GM13977 (cell line): ENCODE data around the gene OR4D2.

ENCODE experiments used
- DNase-seq: peaks from one replicate; pipeline ENCODE4 v3.0.0; 2012; ENCODE audit warnings: low spot score
- in situ Hi-C: fragments of 300-500 bp; cut with MboI; formaldehyde crosslinking; loops from one replicate; pipeline ENCODE4 v1.12.0; 2022; ENCODE audit warnings: low sequenced_read_pairs, low pct_unique_long_range_greater_than_20kb, mixed read lengths, inconsistent platforms; ENCODE audit not compliant: unreplicated experiment
- TF ChIP-seq, protein P1 (sequence below): IDR thresholded peaks from 2 replicates; pipeline ENCODE4 v1.5.1; 2012; ENCODE audit warnings: mild to moderate bottlenecking, control low read depth; ENCODE audit not compliant: insufficient read depth; ENCODE audit errors: extremely low read depth, missing control alignments

Gene OR4D2

DNA sequence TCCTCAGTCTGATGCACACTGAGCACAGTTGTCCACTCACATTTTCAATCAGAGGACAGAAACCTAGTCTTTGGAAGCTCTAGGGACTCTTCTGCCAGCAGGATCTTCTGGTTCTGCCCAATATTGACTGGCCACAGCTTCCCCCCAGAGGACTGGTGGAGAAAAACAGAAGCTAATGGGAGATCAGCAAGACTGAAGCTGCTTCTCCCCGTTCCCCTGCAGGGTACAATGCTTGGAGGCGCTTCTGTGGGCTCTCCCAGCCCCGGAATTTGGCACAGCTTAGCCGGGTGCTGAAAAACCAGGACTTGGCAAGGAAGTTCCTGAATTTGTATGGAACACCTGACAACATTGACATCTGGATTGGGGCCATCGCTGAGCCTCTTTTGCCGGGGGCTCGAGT lies 36.1 kb downstream of the OR4D2 start:
- DNase-seq, result no peak
- in situ Hi-C loops, result no loop called here
- TF ChIP-seq, protein P1, sequence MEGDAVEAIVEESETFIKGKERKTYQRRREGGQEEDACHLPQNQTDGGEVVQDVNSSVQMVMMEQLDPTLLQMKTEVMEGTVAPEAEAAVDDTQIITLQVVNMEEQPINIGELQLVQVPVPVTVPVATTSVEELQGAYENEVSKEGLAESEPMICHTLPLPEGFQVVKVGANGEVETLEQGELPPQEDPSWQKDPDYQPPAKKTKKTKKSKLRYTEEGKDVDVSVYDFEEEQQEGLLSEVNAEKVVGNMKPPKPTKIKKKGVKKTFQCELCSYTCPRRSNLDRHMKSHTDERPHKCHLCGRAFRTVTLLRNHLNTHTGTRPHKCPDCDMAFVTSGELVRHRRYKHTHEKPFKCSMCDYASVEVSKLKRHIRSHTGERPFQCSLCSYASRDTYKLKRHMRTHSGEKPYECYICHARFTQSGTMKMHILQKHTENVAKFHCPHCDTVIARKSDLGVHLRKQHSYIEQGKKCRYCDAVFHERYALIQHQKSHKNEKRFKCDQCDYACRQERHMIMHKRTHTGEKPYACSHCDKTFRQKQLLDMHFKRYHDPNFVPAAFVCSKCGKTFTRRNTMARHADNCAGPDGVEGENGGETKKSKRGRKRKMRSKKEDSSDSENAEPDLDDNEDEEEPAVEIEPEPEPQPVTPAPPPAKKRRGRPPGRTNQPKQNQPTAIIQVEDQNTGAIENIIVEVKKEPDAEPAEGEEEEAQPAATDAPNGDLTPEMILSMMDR, result no peak

DNA sequence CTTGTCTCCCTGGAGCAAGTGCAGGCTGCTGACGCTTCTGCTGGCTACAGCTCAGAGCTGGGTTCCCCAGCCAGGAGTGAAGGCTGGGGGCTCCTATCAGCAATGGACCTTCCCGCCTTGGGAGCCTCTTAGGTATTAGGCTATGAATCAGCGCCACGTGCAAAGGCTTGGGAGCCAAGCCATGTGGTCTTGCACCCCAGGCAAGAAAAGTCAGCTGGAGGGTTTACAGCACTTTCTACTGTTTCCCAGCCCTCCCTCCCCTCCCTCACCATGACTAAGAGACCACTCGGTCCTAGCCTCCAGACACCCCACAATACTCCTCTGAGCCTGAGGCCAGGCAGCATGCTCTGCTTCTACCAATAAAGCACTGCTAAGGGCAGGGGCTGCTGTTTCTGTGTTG lies 38.0 kb downstream of the OR4D2 start:
- in situ Hi-C loops, result no loop called here
- no peak for DNase-seq
- TF ChIP-seq, protein P1, result no peak

DNA sequence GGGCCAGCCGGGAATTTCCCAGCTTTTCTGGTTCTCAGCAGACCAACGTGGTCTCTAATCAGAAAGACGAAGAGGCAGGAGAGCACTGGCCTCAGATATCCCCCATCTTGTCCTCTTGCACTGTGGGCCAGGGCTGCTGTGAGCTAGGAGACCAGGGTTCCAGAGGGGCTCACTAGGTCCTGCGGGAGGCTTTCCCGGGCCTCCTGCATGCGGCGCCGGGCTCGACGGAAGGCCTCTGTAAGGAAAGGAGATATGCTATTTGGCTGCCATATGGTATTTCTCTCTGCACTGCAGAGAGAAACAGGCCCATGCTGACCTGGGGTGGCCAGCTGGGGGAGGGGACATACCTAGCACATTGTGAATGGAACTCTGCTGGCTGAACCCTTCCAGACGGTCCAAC lies 39.2 kb downstream of the OR4D2 start:
- TF ChIP-seq, protein P1, result no peak
- DNase-seq, result no peak
- in situ Hi-C loops, result no loop called here

DNA sequence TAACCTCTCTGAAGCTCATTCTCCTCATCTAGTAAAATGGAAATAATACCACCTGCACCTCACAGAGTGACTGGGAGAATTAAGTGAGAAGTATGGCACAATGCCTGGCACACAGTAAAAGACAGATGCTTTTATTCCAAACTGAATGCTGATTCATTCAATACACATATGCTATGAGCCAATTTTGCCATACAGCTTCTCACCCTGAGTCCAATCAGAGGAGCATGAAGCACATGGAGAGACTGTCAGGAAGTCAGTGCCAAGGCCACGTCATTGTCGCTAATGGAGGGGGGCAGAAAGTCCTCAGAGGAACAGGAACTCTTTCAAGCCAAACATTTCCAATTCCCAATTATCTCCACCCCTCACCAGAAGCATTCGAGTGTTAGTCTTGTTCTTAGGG lies 40.7 kb downstream of the OR4D2 start:
- in situ Hi-C loops, result no loop called here
- DNase-seq, result no peak
- TF ChIP-seq, protein P1, result no peak

DNA sequence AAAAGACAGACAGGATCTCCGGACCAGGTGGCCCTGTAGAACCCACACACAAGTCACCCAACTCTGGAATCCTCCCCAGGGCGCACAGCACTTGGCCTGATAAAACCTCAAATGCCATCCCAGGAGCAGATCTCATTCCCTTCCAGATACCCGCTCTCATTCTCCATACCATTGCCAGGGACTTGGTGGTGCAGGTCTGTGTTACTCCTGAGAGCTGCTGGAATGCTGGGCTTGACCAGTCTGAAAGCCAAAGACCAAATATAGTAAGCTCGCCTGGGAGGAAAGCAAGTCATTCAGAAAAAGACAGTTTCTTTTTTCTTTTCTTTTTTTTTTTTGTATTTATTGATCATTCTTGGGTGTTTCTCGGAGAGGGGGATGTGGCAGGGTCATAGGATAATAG lies 41.6 kb downstream of the OR4D2 start:
- in situ Hi-C loops, result no loop called here
- DNase-seq, result no peak
- TF ChIP-seq, protein P1, result no peak

DNA sequence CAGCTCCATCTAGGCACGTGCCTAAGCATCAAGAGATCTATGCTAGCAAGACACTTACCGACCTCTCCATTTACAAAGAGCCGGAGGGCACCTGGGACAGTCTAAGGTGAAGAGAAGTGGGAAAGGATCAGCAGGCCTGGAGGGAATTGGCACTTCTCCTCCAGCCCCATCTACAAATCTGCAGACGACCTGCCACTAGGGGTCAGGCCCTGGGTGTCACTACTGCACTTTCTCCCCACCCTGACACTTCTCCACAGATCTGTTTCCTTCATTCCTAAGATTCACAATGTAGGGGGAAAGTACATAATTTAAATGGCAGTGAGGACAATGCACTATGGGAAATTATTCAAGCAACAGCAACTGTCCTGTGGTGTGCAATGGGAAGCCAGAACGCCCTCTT lies 44.1 kb downstream of the OR4D2 start:
- TF ChIP-seq, protein P1, result peak; percentile 24
- in situ Hi-C loops, result no loop called here

DNA sequence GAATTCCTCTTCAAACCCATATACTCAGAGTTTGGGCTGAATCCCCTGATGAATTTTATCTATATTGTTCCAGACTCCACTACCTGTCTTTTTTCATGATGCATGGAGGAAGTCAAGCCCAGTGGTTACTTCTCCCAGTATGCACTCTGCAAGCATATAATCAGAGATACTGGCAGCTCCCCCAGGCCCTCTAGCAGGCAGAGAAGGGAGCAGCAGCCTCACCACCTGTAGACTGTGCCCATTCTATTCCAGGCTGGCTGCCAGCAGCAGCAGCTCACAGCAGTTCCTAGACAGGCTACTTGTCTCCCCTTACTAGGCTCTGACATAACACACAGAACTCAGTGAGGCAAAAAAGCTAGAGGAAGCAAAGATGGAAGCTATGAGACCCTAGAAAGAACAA lies 48.9 kb downstream of the OR4D2 start:
- TF ChIP-seq, protein P1, result no peak
- in situ Hi-C loops, result no loop called here
- no peak for DNase-seq

More for the DNA sequence above, 44.1 kb downstream of the OR4D2 start:
- no peak for DNase-seq
